ENCODE data around the gene PLEKHG5. TPM values are rescaled to one million over a fixed set of nuclear protein-coding genes. Genes with fewer than 3 reads are reported as not detected.

Gene PLEKHG5
- total RNA-seq, 1 donor from 2014 or later, result 34.9 TPM

DNA sequence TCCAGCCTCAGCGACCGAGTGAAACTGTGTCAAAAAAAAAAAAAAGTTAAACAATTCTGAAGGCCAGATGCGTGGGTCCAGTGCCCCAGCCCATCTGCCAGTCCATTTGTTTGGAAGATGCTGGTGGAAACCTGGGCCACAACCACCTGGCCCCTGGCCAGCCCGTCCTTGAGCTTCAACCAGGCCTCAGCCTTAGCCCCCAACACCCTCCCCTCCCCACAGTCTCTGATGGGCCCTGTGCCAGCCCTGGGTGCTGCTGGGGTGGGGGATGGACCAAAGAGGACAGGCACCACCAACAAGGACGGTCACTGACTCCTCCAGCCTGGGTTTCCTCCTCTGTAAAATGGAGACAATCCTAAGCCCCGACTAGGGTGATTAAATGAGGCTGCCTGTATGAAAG is 19.6 kb upstream of the PLEKHG5 start:
- Mint-ChIP-seq H3K27ac (ENCODE audit: unreplicated experiment) (no peak overlapping the region), H3K4me3 (ENCODE audit: unreplicated experiment) (no peak overlapping the region), H3K4me1 (ENCODE audit: unreplicated experiment) (peaks cover 44% of the 10 kb centered on the region), H3K9me3 (ENCODE audit: unreplicated experiment) (no peaks in the 10 kb centered on the region), H3K36me3 (ENCODE audit: unreplicated experiment) (no peaks in the 10 kb centered on the region), H3K27me3 (ENCODE audit: unreplicated experiment) (no peaks in the 10 kb centered on the region)
- TF ChIP-seq, protein P1, sequence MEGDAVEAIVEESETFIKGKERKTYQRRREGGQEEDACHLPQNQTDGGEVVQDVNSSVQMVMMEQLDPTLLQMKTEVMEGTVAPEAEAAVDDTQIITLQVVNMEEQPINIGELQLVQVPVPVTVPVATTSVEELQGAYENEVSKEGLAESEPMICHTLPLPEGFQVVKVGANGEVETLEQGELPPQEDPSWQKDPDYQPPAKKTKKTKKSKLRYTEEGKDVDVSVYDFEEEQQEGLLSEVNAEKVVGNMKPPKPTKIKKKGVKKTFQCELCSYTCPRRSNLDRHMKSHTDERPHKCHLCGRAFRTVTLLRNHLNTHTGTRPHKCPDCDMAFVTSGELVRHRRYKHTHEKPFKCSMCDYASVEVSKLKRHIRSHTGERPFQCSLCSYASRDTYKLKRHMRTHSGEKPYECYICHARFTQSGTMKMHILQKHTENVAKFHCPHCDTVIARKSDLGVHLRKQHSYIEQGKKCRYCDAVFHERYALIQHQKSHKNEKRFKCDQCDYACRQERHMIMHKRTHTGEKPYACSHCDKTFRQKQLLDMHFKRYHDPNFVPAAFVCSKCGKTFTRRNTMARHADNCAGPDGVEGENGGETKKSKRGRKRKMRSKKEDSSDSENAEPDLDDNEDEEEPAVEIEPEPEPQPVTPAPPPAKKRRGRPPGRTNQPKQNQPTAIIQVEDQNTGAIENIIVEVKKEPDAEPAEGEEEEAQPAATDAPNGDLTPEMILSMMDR (IDR thresholded peaks at IDR 0.05), result no peak
- no peak for DNase-seq (ENCODE audit: extremely low spot score, unreplicated experiment)

DNA sequence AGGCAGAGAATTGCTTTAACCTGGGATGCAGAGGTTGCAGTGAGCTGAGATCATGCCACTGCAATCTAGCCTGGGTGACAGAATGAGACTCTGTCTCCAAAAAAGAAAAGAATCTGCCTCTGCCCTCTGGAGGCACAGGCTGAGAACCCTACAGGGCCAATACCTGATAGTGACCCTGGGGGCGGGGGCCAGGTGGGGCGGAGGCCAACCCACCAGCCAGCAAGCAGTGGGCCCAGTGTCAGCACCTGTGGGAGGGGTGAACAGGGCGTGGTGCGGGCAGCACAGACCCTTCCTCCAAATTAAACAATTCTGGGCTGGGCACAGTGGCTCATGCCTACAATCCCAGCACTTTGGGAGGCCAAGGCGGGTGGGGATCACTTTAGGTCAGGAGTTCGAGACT is 19.0 kb upstream of the PLEKHG5 start:
- H3K36me3 Mint-ChIP-seq (ENCODE audit: unreplicated experiment), result no peaks in the 10 kb centered on the region
- no peak overlapping the region for H3K4me3 Mint-ChIP-seq (ENCODE audit: unreplicated experiment)
- H3K27me3 Mint-ChIP-seq (ENCODE audit: unreplicated experiment), result no peaks in the 10 kb centered on the region
- H3K9me3 Mint-ChIP-seq (ENCODE audit: unreplicated experiment), result no peaks in the 10 kb centered on the region
- H3K27ac Mint-ChIP-seq (ENCODE audit: unreplicated experiment), result no peak overlapping the region
- TF ChIP-seq, protein P1 (IDR thresholded peaks at IDR 0.05), result no peak
- H3K4me1 Mint-ChIP-seq (ENCODE audit: unreplicated experiment), result peaks cover 40% of the 10 kb centered on the region
- no peak for DNase-seq (ENCODE audit: extremely low spot score, unreplicated experiment)

DNA sequence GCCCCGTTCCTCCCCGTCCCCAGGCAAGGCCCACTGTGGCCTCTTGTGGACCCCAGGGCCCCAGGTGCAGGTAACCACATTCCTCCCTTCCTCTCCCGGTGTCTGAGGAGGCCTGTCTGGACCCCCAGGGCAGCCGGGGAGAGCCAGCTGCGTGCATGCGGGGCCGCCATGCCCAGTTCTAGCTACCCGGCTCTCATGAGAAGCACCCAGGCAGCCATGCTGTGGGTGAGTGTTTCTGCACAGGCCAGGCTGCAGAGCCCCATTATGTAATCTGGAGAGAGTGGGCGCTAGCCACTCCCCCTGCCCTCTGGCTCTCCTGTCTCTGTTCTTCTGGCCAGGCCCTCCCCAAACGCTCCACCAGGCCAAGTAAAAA is 18.4 kb upstream of the PLEKHG5 start:
- Mint-ChIP-seq H3K36me3 (ENCODE audit: unreplicated experiment) (no peaks in the 10 kb centered on the region), H3K27me3 (ENCODE audit: unreplicated experiment) (no peaks in the 10 kb centered on the region), H3K4me1 (ENCODE audit: unreplicated experiment) (peaks cover 39% of the 10 kb centered on the region), H3K4me3 (ENCODE audit: unreplicated experiment) (no peak overlapping the region), H3K27ac (ENCODE audit: unreplicated experiment) (no peak overlapping the region), H3K9me3 (ENCODE audit: unreplicated experiment) (no peaks in the 10 kb centered on the region)
- no peak for DNase-seq (ENCODE audit: extremely low spot score, unreplicated experiment)
- TF ChIP-seq, protein P1 (IDR thresholded peaks at IDR 0.05), result no peak

DNA sequence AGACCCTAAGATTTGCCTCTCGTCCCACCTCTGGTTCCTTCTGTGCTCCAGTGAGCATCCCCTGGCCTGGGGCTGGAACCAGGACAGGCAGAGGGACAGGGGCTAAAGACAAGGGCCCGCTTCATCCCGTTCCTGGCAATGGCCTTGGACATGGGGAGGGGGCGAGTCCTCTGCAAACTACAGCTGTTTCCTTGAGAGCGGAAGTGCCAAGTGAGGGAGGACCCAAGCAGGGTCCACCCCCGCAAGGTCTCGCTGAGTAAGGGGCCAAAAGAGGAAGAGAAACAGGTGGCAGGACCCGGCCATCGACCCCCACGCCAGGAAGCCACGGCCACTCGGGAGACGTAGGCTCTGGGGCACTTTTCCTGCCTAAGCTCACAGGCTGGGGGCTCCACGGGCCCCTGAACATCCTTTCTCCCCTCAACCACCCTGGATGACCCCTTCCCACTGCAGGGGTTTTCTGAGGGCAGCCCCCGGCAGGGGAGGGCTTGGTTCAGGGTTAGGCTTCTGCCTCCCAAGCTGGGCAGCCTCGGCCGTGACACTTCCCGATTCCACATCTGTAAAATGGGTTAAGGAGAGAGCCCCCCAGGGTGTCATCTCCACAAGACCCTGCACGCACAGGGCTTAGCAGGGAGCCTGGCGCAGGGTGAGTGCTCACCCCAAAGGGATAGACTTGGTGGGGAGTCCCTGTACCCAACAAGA is 17.9 kb upstream of the PLEKHG5 start:
- DNase-seq (ENCODE audit: extremely low spot score, unreplicated experiment), result no peak
- H3K4me1 Mint-ChIP-seq (ENCODE audit: unreplicated experiment), result peaks cover 39% of the 10 kb centered on the region

DNA sequence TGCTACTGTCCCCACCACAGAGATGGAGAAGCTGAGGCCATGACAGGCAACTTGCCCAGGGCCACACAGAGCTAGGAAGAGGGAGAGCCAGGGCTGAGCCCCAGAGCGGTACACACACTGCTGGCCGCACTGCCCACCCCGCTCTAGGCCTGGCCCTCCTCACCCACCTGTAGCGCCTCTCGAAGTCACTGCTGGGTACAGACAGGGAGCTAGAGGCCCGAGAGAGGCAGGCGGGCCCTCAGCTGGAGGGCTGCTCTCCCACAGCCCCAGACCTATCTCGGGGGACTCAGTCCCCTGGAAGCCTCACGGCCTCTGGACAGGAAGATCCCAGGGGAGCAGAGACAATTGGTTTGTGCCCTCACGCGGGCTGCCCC is 17.3 kb upstream of the PLEKHG5 start:
- H3K27me3 Mint-ChIP-seq (ENCODE audit: unreplicated experiment), result no peaks in the 10 kb centered on the region
- H3K4me3 Mint-ChIP-seq (ENCODE audit: unreplicated experiment), result no peak overlapping the region
- TF ChIP-seq, protein P1 (IDR thresholded peaks at IDR 0.05), result no peak
- H3K36me3 Mint-ChIP-seq (ENCODE audit: unreplicated experiment), result no peaks in the 10 kb centered on the region
- peaks cover 38% of the 10 kb centered on the region for H3K4me1 Mint-ChIP-seq (ENCODE audit: unreplicated experiment)
- H3K9me3 Mint-ChIP-seq (ENCODE audit: unreplicated experiment), result no peaks in the 10 kb centered on the region
- no peak overlapping the region for H3K27ac Mint-ChIP-seq (ENCODE audit: unreplicated experiment)
- DNase-seq (ENCODE audit: extremely low spot score, unreplicated experiment), result no peak

More for the DNA sequence above, 17.9 kb upstream of the PLEKHG5 start:
- H3K36me3 Mint-ChIP-seq (ENCODE audit: unreplicated experiment), result no peaks in the 10 kb centered on the region
- TF ChIP-seq, protein P1 (IDR thresholded peaks at IDR 0.05), result no peak
- no peaks in the 10 kb centered on the region for H3K9me3 Mint-ChIP-seq (ENCODE audit: unreplicated experiment)
- no peak overlapping the region for H3K4me3 Mint-ChIP-seq (ENCODE audit: unreplicated experiment)
- no peak overlapping the region for H3K27ac Mint-ChIP-seq (ENCODE audit: unreplicated experiment)
- no peaks in the 10 kb centered on the region for H3K27me3 Mint-ChIP-seq (ENCODE audit: unreplicated experiment)
